Measurements from ENCODE around the gene CIAO3.

The CIAO3 gene

GRCh38 chr16:785563-786535 lies 45.1 kb upstream of the CIAO3 start:
- DNase-seq (ENCODE audit: low read depth): no peak
- TF ChIP-seq CTCF (IDR thresholded peaks at IDR 0.05; ENCODE audit: control insufficient read depth, extremely low read depth, insufficient read depth): peak; percentile 79
- no peak overlapping the region for H3K4me3 ChIP-seq (ENCODE audit: low read depth, low read length)

GRCh38 chr16:784431-784830 lies 43.6 kb upstream of the CIAO3 start:
- TF ChIP-seq CTCF (IDR thresholded peaks at IDR 0.05; ENCODE audit: control insufficient read depth, extremely low read depth, insufficient read depth): no peak
- no peak overlapping the region for H3K4me3 ChIP-seq (ENCODE audit: low read depth, low read length)
- DNase-seq (ENCODE audit: low read depth): no peak

GRCh38 chr16:783404-784161 lies 42.8 kb upstream of the CIAO3 start:
- H3K4me3 ChIP-seq (ENCODE audit: low read depth, low read length): no peak overlapping the region
- no peak for DNase-seq (ENCODE audit: low read depth)
- TF ChIP-seq CTCF (IDR thresholded peaks at IDR 0.05; ENCODE audit: control insufficient read depth, extremely low read depth, insufficient read depth): no peak

GRCh38 chr16:782766-783403 lies 42.1 kb upstream of the CIAO3 start:
- DNase-seq (ENCODE audit: low read depth): no peak
- no peak overlapping the region for H3K4me3 ChIP-seq (ENCODE audit: low read depth, low read length)
- TF ChIP-seq CTCF (IDR thresholded peaks at IDR 0.05; ENCODE audit: control insufficient read depth, extremely low read depth, insufficient read depth): no peak

- no peak for DNase-seq (ENCODE audit: low read depth)
- no peak overlapping the region for H3K4me3 ChIP-seq (ENCODE audit: low read depth, low read length)
- TF ChIP-seq CTCF (IDR thresholded peaks at IDR 0.05; ENCODE audit: control insufficient read depth, extremely low read depth, insufficient read depth): no peak
These were observed 41.5 kb upstream of the CIAO3 start for GRCh38 chr16:782258-782657.

GRCh38 chr16:781346-782010 lies 40.7 kb upstream of the CIAO3 start:
- no peak for TF ChIP-seq CTCF (IDR thresholded peaks at IDR 0.05; ENCODE audit: control insufficient read depth, extremely low read depth, insufficient read depth)
- no peak for DNase-seq (ENCODE audit: low read depth)
- H3K4me3 ChIP-seq (ENCODE audit: low read depth, low read length): no peak overlapping the region

Measured in LNCaP clone FGC (cell line).